SH-SY5Y (cell line): Measurements from ENCODE around the gene GAS7.

Source experiments
- GATA2 ChIP-seq: IDR thresholded peaks from 2 replicates; pipeline ENCODE4 v1.6.1; 2011; ENCODE audit warnings: mild to moderate bottlenecking, low read depth, low read length
- GATA3 ChIP-seq: IDR thresholded peaks from 2 replicates; pipeline ENCODE4 v1.6.1; 2011; ENCODE audit warnings: low read depth, mild to moderate bottlenecking, low read length, moderate library complexity

The GAS7 gene

DNA sequence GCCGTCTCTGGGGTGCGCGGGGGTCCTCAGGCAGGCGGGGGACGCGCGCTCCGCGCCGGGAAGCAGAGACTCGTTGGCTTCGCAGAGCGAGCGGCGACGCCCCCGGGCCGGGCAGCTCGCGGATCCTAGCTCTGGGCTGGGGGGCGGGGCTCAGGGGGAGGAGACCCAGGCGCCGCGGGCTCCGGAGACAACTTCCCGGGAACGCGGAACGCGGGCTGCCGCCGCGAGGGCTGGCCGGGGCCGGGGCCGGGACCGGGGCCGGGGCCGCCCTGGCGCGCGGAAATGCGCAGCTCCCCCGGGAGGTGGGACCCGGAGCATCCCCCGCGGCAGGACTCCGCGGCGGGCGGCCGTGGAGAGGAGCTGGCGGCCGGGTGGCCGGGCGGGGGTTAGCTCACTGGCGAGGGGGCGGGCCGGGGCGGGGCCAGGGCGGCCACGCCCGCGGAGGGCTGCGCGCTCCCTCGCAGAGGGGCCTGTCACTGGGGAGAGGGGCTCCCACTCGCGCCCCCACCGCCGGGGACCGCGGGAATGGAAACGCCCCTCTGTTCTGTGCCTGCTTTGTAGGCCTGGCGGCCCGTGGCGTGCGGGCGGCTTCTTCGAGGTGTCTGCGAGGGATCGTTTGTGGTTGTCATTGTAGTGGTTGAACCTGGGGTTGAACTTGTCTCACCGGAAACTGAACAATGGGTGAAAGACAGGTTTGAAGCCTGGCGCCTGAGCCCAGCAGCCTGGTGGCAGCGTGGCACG lies at the start of gene GAS7:
Gene GAS7 (minus strand): TSS at position 98 of the 741 bp plus-strand sequence.
- TF ChIP-seq GATA2 (no peak), GATA3 (no peak)

- TF ChIP-seq GATA3 (no peak), GATA2 (no peak)
These were observed 49.4 kb upstream of the GAS7 start for GRCh38 chr17:10247810-10248209.

DNA sequence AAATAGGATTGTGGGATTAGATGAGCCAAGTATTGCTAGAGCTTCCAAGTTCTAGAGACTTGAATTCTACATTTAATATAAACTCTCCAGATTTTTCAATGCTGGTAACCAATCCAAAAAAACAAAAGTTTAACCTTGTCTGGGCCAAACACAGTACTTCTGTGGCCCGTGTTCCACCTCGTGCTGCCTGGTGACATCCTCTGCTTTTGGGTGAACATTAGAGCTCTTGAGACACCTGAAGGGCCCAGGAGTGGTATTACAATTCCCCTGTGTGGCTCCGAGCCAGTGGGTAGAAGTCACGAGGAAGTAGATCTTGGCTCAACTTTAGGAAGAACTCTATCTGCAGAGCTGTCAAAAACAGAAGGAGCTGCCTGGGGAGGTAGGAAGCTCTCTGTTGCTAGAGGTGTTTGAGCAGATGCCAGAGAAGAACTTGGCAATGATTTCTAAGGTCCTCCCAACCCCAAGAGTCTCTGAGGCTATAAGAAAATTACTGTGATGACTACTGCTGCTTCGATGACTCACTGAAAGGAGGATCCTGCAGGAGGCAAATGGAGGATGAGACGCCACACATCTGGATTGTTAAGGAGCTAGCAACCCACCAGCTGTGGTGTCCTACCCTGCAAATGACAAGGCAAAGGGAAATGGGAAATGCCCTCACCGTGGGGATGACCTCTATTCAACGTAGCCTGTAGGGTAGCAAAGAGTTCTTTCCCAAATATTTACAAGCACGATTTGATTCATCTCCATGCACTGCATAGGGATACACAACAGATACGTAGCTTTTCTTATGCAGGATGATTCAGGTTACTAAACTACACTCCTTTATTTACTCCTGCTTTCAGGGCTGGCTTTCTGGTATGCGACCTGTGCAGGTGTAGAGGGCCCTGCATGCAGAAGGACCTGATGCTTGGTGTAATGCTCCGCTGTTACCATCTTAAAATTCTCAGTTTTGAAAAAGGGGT lies 45.8 kb upstream of the GAS7 start:
- TF ChIP-seq GATA2: no peak
- TF ChIP-seq GATA3: no peak

DNA sequence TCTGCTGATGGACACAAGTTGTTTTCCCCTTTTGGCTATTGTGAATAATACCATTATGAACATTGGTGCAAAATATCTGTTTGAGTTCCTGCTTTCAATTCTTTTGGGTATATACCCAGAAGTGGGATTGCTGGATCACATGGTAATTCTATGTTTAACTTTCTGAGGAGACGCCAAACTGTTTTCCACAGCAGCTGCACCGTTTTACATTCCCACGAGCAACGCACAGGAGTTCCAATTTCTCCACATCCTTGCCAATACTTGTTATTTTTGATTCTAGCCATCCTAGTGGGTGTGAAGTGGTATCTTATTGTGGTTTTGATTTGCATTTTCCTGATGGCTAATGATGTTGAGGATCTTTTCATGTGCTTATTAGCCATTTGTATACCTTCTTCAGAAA lies 43.4 kb upstream of the GAS7 start:
- TF ChIP-seq GATA3: no peak

GRCh38 chr17:10238661-10239060 lies 40.3 kb upstream of the GAS7 start:
- TF ChIP-seq GATA3: no peak
- no peak for TF ChIP-seq GATA2

- no peak for TF ChIP-seq GATA2
- no peak for TF ChIP-seq GATA3
These were observed 35.6 kb upstream of the GAS7 start for GRCh38 chr17:10234033-10234432.

DNA sequence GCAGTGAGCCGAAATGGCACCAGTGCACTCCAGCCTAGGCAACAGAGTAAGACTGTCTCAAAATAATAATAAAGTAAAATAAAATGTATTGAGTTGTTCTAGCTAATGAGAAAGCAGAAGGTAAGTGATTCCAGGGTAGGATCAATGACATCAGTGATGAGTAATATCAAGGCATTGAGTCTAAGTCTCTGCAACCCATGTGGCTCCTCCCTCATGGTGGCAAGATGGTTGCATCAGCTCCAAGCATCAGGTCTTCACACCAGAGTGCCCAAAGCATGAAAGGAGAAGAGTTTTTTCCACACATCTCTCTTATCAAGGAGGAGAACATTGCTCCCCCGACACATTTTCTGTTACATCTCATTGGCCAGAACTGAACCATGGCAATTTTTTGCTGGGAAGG lies 34.8 kb upstream of the GAS7 start:
- TF ChIP-seq GATA3: no peak
- TF ChIP-seq GATA2: no peak

GRCh38 chr17:10229181-10229580 lies 30.8 kb upstream of the GAS7 start:
- TF ChIP-seq GATA3 (no peak), GATA2 (no peak)

DNA sequence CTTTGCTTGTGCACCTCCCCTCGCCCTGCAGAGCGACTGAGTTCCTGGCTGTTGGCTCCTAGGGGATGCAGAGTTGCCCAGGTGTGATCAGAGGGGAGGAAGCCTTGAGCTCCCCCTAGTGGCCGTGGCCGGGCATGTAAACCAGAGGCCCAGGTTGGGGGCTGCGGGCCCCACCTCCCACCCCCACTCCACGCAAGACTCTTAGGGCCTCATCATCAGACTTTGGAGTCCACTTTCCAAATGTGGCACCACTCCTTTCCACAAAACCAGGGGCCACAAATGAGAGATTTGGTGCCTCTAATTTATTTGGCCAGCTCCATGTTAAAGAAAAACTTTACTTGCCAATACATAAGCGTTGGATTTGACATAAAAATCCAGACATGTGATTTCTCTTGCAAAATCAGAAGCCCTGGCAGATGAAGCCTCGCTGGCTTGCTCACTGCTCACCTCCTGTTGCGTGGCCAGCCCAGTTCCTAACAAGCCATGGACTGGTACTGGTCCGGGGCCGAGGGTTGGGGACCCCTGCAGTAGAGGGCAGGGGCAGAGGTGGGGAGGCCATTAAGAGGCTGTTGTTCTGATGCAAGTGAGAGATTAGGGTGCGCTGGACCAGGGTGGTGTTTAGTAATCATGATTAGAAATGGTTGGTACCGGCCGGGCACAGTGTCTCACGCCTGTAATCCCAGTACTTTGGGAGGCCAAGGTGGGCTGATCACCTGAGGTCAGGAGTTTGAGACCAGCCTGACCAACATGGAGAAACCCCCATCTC lies 28.7 kb upstream of the GAS7 start:
- TF ChIP-seq GATA2: no peak
- no peak for TF ChIP-seq GATA3

GRCh38 chr17:10224582-10225195 lies 26.3 kb upstream of the GAS7 start:
- no peak for TF ChIP-seq GATA3
- no peak for TF ChIP-seq GATA2

DNA sequence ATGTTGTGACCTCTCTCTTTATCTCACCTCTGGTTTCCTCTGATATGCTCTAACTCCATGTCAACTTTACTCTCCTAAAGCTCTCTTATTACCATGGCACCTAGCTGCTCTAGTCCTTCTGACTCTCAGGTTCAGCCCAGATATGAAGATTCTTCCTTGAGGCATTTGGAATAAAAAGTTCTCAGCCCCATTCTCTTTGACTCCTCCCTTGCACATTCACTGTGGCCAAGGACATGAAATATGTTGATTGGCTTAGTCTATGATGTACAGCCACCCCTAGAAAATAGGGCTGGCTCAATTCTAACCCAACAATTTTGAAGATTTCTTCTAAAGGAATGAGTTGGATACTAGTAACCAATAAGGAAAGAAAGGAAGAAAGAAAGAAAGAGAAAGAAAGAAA lies 20.8 kb upstream of the GAS7 start:
- TF ChIP-seq GATA3 (no peak), GATA2 (no peak)

DNA sequence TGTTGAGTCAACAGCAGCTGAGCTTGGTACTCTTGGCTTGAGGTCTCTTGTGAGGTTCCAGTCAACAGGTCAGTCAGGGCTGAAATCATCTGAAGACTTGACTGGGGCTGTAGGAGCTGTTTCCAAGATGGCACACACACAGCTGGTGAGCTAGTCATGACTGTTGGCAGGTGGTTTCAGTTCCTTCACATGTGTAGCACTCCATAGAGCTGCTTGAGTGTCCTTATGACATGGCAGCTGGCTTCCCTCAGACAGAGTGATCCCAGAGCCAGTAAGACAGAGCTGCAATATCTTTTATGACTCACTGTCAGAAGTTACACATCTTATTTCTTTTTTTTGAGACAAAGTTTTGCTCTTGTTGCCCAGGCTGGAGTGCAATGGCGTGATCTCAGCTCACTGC lies 19.5 kb upstream of the GAS7 start:
- TF ChIP-seq GATA3: no peak
- TF ChIP-seq GATA2: no peak

DNA sequence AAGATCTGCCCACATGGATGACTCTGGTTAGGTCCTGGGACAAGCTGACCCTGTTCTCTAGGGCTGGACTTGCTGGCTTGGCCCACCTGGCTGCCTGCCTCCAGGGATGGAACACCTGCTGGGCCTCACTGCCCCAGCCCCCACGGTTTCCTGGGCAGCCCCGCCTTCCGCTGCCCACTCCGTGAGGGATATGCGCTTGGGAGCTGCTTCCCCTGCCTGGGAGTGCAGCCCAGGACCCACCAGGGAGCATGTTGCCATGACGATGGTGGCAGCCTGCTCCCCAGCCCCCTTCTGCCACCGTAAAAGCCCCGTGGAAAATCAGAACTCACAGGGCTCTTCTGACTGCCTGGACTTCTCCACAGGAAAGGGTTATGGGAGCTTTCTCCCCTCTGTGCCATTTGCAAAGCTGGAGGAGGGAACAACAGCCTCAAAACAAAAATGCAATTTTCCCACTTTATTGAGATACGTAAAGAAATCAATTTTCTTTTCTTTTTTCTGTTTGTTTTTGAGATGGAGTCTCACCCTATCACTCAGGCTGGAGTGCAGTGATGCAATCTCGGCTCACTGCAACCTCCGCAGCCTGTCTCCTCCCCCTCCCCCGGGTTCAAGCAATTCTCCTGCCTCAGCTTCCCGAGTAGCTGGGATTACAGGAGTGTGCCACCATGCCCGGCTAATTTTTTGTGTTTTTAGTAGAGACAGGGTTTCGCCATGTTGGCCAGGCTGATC lies 18.0 kb upstream of the GAS7 start:
- TF ChIP-seq GATA2: no peak
- no peak for TF ChIP-seq GATA3
